ENCODE results near the gene WNT16.

DNA sequence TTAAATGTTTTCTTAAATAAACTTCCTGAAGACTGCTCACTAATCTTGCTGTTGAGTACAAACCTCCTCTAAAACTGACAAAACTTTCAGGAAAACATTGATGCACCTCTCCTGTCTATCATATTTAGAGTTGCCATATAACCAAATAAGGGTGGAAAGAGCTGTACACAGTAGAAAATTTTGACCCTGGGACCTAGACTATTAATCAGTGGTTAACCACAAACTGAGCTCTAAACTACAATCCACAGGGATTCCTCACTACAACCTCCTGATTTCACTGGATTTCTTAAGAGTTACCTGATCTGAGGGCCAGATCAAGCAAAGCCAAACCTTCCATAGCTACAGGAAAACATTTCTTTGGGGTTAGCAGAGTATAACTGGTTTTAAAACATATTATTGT lies 39.9 kb upstream of the WNT16 start:
- no peak for TF ChIP-seq CTCF (IDR thresholded peaks at IDR 0.05; ENCODE audit: low read depth, low read length)
- TF ChIP-seq EZH2phosphoT487 (IDR thresholded peaks at IDR 0.05; ENCODE audit: low read depth), result no peak

All from OCI-LY3 (cell line).